Measurements from ENCODE around the gene VPS8.
"Not testable (repeated sequence)": the region's sequence is repeated elsewhere in the genome, so short reads cannot be mapped to it uniquely, and the experiment has no call there.

Gene VPS8

DNA sequence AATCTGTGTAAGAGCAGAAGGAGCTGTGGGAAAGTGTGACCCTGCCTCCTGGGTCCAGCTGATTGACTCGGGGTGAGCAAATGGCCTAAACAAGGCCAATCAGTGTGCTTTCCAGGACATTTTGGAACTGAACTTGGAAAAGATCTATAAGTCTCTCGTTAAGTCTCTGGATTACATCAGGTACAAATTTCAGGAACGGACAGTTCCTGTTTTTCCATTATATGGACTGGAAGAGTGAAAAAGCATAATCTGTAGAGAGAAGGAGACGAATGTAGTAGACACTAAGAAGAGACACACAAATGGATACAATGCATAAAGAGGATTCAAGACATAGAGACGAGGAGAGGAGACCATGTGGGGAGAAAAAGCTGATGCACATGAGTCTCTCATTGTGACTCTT is 173.6 kb downstream of the VPS8 start:
- no peak overlapping the region for H3K4me3 ChIP-seq (ENCODE audit: low read depth, low read length)
- TF ChIP-seq, protein P1, sequence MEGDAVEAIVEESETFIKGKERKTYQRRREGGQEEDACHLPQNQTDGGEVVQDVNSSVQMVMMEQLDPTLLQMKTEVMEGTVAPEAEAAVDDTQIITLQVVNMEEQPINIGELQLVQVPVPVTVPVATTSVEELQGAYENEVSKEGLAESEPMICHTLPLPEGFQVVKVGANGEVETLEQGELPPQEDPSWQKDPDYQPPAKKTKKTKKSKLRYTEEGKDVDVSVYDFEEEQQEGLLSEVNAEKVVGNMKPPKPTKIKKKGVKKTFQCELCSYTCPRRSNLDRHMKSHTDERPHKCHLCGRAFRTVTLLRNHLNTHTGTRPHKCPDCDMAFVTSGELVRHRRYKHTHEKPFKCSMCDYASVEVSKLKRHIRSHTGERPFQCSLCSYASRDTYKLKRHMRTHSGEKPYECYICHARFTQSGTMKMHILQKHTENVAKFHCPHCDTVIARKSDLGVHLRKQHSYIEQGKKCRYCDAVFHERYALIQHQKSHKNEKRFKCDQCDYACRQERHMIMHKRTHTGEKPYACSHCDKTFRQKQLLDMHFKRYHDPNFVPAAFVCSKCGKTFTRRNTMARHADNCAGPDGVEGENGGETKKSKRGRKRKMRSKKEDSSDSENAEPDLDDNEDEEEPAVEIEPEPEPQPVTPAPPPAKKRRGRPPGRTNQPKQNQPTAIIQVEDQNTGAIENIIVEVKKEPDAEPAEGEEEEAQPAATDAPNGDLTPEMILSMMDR (IDR thresholded peaks at IDR 0.05; ENCODE audit: low read depth, low read length) = no peak

DNA sequence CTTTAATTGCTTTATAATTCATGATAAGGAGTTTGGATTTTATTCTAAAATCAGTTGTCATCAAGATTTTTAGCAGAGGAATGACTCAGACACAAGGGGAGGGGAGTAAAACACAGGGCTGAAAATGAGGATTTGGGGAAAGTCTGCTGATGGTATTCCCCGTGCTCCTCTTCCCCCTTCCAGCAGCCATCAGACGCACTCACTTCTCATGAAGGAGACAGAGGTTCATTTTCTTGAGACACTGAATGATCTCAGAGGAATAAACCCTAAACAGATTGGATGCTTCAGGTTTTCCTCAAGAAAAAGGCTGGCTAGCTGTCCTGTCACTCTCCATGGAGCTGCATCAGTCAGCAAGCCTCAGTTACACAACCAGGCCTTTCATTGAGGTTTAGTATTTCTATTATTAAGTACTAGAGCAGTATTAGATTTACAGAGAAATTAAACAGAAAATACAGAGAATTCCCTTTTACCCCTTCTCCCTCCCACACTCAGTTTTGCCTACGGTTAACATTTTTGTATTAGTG is 174.5 kb downstream of the VPS8 start:
- TF ChIP-seq, protein P1 (IDR thresholded peaks at IDR 0.05; ENCODE audit: low read depth, low read length) = no peak
- no peak overlapping the region for H3K4me3 ChIP-seq (ENCODE audit: low read depth, low read length)

DNA sequence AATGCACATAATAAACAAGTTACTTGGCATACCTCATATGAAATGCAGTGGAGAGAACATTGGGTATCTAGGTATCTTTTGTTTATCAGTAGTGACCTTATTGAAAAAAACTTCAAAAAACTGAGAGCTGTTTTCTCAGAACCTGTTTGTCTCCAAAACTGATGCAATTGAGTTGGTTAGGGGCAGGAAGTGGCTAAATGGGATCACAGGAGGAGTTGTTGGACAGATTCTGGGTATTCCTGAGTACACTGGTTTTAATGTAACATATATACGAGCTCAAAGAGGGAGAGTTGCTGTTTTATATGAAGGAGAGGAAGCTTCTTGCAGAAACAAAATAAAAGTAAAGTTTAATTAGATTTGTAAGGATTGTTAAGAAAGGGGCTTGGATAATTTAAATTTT is 181.4 kb downstream of the VPS8 start:
- TF ChIP-seq, protein P1 (IDR thresholded peaks at IDR 0.05; ENCODE audit: low read depth, low read length) = no peak
- H3K4me3 ChIP-seq (ENCODE audit: low read depth, low read length) = no peak overlapping the region

DNA sequence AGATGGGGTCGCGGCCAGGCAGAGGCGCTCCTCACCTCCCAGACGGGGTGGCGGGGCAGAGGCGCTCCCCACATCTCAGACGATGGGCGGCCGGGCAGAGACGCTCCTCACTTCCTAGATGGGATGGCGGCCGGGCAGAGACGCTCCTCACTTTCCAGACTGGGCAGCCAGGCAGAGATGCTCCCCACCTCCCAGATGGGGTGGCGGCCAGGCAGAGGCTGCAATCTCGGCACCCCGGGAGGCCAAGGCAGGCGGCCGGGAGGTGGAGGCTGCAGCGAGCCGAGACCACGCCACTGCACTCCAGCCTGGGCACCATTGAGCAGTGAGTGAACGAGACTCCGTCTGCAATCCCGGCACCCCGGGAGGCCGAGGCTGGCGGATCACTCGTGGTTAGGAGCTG is 191.9 kb downstream of the VPS8 start:
- not testable (repeated sequence) for H3K4me3 ChIP-seq (ENCODE audit: low read depth, low read length)

DNA sequence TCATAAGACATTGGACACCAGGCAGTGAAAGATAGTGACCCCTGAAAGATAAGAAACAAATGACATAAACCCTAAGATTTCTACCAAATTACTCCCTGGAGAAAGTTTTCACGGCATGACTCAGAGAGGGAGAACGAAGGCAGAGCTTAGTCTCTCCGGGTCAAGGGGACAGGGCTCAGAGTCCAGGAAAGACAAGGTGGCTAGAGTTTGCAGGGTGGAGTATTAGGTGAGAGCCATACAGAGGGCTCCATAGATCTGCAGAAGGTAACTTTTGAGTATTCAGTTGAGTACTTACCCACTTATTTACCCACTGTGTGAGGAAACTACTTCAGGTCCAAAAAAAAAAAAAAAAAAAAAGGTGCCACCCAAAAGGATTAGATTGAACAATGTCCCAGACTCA is 197.7 kb downstream of the VPS8 start:
- TF ChIP-seq, protein P1 (IDR thresholded peaks at IDR 0.05; ENCODE audit: low read depth, low read length) = no peak
- H3K4me3 ChIP-seq (ENCODE audit: low read depth, low read length) = no peak overlapping the region

DNA sequence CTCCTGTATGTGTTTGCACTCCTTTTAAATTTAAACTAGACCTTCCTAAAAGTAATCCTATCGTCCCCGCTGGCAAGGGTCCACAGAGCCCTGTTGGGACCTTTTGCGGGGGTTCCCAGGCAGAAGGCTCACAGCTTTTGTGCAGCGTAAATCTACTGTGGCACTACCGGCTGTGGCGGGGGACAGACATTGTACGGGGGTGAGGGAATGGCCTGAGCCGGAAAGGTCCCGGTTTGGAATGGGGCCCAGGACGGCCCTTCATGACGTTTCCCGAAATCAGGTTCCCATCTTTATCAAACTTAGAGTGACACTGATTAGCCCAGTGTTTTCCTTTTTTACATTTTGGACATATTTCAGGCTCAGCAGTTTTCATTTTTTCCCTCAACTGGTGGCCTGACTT is 205.6 kb downstream of the VPS8 start:
- H3K4me3 ChIP-seq (ENCODE audit: low read depth, low read length) = not testable (repeated sequence)

DNA sequence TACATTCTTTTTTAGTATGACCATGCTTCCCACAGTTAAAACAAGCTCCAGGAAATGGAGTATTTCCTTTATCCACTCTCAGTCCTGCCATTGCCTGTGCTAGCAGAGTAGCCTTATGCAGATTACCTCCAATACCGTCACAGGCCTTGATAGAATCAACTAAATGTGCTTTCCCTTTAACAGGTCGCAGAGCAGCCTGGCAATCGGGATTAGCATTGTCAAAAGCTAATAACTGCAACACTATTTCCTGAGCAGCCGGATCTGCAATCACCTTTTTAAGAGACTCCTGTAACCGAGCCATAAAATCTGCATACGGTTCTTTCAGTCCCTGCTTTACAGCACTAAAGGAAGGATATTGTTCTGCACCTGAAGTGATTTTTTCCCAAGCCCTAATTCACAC is 206.0 kb downstream of the VPS8 start:
- not testable (repeated sequence) for H3K4me3 ChIP-seq (ENCODE audit: low read depth, low read length)

DNA sequence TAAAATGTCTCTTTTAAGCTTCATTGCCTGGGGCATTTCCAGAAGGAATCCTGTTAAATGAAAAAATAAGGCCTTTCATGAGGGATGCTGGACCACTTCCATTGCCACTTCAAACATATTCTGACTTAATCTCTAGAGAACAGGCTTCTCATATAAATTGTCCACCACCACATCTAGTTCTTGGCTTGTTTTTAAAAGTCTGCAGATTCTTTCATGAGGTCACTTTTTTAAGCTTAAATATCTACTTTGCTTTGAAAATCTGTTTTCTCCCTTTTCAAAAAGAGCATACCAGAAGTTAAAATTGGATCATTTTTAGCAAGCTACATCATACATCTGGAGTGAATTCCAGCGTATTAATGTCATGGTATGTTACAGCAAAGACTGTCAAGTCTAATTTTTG is 209.3 kb downstream of the VPS8 start:
- TF ChIP-seq, protein P1 (IDR thresholded peaks at IDR 0.05; ENCODE audit: low read depth, low read length) = no peak
- no peak overlapping the region for H3K4me3 ChIP-seq (ENCODE audit: low read depth, low read length)

DNA sequence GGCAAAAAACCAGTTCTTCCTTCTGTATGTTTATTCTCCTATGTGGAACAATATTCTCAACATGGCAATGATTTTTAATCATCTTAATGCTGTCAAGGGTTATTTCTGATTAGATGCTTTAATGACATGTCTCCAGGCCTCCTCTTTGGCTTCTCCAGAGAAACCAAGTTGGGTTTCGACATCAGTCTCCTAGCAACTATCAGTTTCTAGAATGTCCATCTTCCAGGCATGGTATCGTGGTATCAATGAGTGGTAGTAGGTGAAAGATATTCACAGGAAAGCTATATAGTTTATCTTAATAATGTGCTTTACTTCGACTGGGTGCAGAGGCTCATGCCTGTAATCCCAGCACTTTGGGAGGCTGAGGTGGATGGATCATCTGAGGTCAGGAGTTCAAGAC is 212.4 kb downstream of the VPS8 start:
- TF ChIP-seq, protein P1 (IDR thresholded peaks at IDR 0.05; ENCODE audit: low read depth, low read length) = no peak

More for the DNA sequence above, 212.4 kb downstream of the VPS8 start:
- no peak overlapping the region for H3K4me3 ChIP-seq (ENCODE audit: low read depth, low read length)

Data from WI38 (cell line).